Body of pancreas (tissue), 4 donors: ENCODE data around the gene UBAC2. TPM values are rescaled to one million over a fixed set of nuclear protein-coding genes. Genes with fewer than 3 reads are reported as not detected.

Experiments used
- ATAC-seq: fragments of 150-250 bp; one replicate; pipeline ENCODE4 v1.9.1; 2016
- DNase-seq, 4 donors: peaks; one replicate each; pipeline ENCODE4 v3.0.0-alpha.2; 2019
- H3K27ac ChIP-seq, 4 donors: fragments of 200-600 bp; sonication (generic); 1 replicate in 3 of 4; 2 replicates in 1 of 4; pipeline versions ENCODE4 v1.5.1 to v1.6.1; 2016 to 2019; ENCODE audit warnings: mild to moderate bottlenecking in 1 of 4, mixed read lengths in 1 of 4, moderate library complexity in 1 of 4
- H3K27me3 ChIP-seq, 2 donors: fragments of 200-600 bp; sonication (generic); one replicate each; pipeline ENCODE4 v1.6.0; 2016; ENCODE audit warnings: mild to moderate bottlenecking in 1 of 2
- H3K36me3 ChIP-seq, 2 donors: fragments of 200-600 bp; sonication (generic); replicated peaks in 1 of 2; 2 replicates each; pipeline ENCODE4 v1.5.1; 2016; ENCODE audit warnings: low read depth in 2 of 2; ENCODE audit not compliant: insufficient read depth in 1 of 2
- H3K4me1 ChIP-seq: fragments of 200-600 bp; sonication (generic); one replicate; pipeline ENCODE4 v1.6.0; 2016
- H3K4me3 ChIP-seq, 2 donors: fragments of 200-600 bp; sonication (generic); 1 replicate in 1 of 2; 2 replicates in 1 of 2; pipeline ENCODE4 v1.5.1; 2016 to 2019
- H3K9me3 ChIP-seq, 3 donors: fragments of 200-600 bp; sonication (generic); 1 replicate in 2 of 3; 2 replicates in 1 of 3; pipeline ENCODE4 v1.5.1; 2016
- CTCF ChIP-seq, 7 experiments: fragments of 450-650 bp in 4 of 7; fragments of 200-600 bp in 3 of 7; sonication (generic) in 3 of 7; IDR thresholded peaks; one replicate each; pipeline ENCODE4 v1.5.1; 2016 to 2019; ENCODE audit warnings: antibody characterized with exemption in 7 of 7
- POLR2A ChIP-seq, 3 donors: fragments of 450-650 bp; IDR thresholded peaks; one replicate each; pipeline ENCODE4 v1.6.1; 2016; ENCODE audit warnings: antibody characterized with exemption in 3 of 3, mild to moderate bottlenecking in 2 of 3
- WGBS, 2 donors: methylation state at CpG; one replicate each; pipeline ENCODE4 v1.1.5; 2017; 5-methylcytosine and 5-hydroxymethylcytosine counted together
- intact Hi-C: fragments of 100-400 bp; cut with DNase I; formaldehyde crosslinking; loops from one replicate; pipeline ENCODE4 v1.15.1; 2023
- total RNA-seq, 2 donors: library from RNA; depleted of rRNA; stranded (reverse); fragments of >200 nt; gene quantifications; one replicate each; pipeline ENCODE4 v1.1.0, GENCODE V29; 2016

UBAC2 gene
- total RNA-seq, 2 donors from 2014 or later = 21.4 to 27.2 TPM

GRCh38 chr13:99383946-99384345 lies 183.3 kb downstream of the UBAC2 start:
- TF ChIP-seq POLR2A (IDR thresholded peaks at IDR 0.05) (no peak), CTCF (IDR thresholded peaks at IDR 0.05) (no peak)
- no peaks in the 10 kb centered on the region for H3K4me1 ChIP-seq
- no peak overlapping the region for H3K27ac ChIP-seq
- H3K9me3 ChIP-seq = no peaks in the 10 kb centered on the region
- intact Hi-C loops = no loop called here
- no peak overlapping the region for H3K4me3 ChIP-seq
- H3K27me3 ChIP-seq = no peaks in the 10 kb centered on the region
- peaks cover 0 to 4% of the 10 kb centered on the region in 2 donors for H3K36me3 ChIP-seq
- DNase-seq (no peak), ATAC-seq (no peak)
- 94 to 98% methylated on average over 3 to 5 of the region's 5 CpGs for WGBS, 2 donors

GRCh38 chr13:99384468-99384867 lies 183.8 kb downstream of the UBAC2 start:
- TF ChIP-seq POLR2A (IDR thresholded peaks at IDR 0.05) = no peak
- no peak for TF ChIP-seq CTCF (IDR thresholded peaks at IDR 0.05)
- no peaks in the 10 kb centered on the region for H3K9me3 ChIP-seq
- DNase-seq (no peak), ATAC-seq (no peak)
- intact Hi-C loops = no loop called here
- H3K4me1 ChIP-seq = no peaks in the 10 kb centered on the region
- H3K27ac ChIP-seq = no peak overlapping the region
- WGBS, 2 donors = 88 to 91% methylated on average over 12 to 13 of the region's 13 CpGs
- H3K36me3 ChIP-seq = peaks cover 0 to 4% of the 10 kb centered on the region in 2 donors
- no peaks in the 10 kb centered on the region for H3K27me3 ChIP-seq
- no peak overlapping the region for H3K4me3 ChIP-seq

- 95 to 98% methylated on average over 11 to 15 of the region's 15 CpGs for WGBS, 2 donors
- Histone ChIP-seq H3K4me3 (no peak overlapping the region), H3K36me3 (peaks cover 0 to 4% of the 10 kb centered on the region in 2 donors), H3K27me3 (no peaks in the 10 kb centered on the region), H3K27ac (no peak overlapping the region), H3K4me1 (no peaks in the 10 kb centered on the region), H3K9me3 (no peaks in the 10 kb centered on the region)
- no peak for DNase-seq
- intact Hi-C loops = no loop called here
- ATAC-seq = no peak
- TF ChIP-seq CTCF (IDR thresholded peaks at IDR 0.05) (no peak), POLR2A (IDR thresholded peaks at IDR 0.05) (no peak)
Measured at GRCh38 chr13:99385161-99385560, 184.5 kb downstream of the UBAC2 start.

- no peaks in the 10 kb centered on the region for H3K9me3 ChIP-seq
- intact Hi-C loops = no loop called here
- no peaks in the 10 kb centered on the region for H3K27me3 ChIP-seq
- no peaks in the 10 kb centered on the region for H3K4me1 ChIP-seq
- no peak for ATAC-seq
- H3K27ac ChIP-seq = no peak overlapping the region
- peaks cover 0 to 2% of the 10 kb centered on the region in 2 donors for H3K36me3 ChIP-seq
- no peak for TF ChIP-seq CTCF (IDR thresholded peaks at IDR 0.05)
- TF ChIP-seq POLR2A (IDR thresholded peaks at IDR 0.05) = no peak
- H3K4me3 ChIP-seq = no peak overlapping the region
- DNase-seq = no peak
- WGBS, 2 donors = 80 to 81% methylated on average over 5 to 6 of the region's 6 CpGs
Measured at GRCh38 chr13:99385940-99386339, 185.3 kb downstream of the UBAC2 start.

GRCh38 chr13:99386495-99386894 lies 185.8 kb downstream of the UBAC2 start:
- DNase-seq (no peak), ATAC-seq (no peak)
- Histone ChIP-seq H3K4me1 (no peaks in the 10 kb centered on the region), H3K36me3 (peaks cover 0 to 2% of the 10 kb centered on the region in 2 donors), H3K9me3 (no peaks in the 10 kb centered on the region), H3K27ac (no peak overlapping the region), H3K27me3 (no peaks in the 10 kb centered on the region), H3K4me3 (no peak overlapping the region)
- WGBS, 2 donors = 79 to 81% methylated on average over 8 to 10 of the region's 10 CpGs
- TF ChIP-seq CTCF (IDR thresholded peaks at IDR 0.05) = no peak
- no peak for TF ChIP-seq POLR2A (IDR thresholded peaks at IDR 0.05)
- intact Hi-C loops = no loop called here
